ENCODE results near the gene HMOX2. TPM values are rescaled to one million over a fixed set of nuclear protein-coding genes. Genes with fewer than 3 reads are reported as not detected.

Gene HMOX2
- total RNA-seq, 1 experiment from 2014 or later: 55.1 TPM

- ATAC-seq: no peak
- POLR2A ChIA-PET: no interaction called here
- Histone ChIP-seq H3K4me3 (replicated peaks in 1 of 2; ENCODE audit: low read depth in 1 of 2, low read length in 2 of 2) (no peak overlapping the region), H3K79me2 (ENCODE audit: insufficient read depth, low read length) (no peaks in the 10 kb centered on the region), H3K9me2 (ENCODE audit: insufficient read depth) (no peaks in the 10 kb centered on the region), H3K4me1 (ENCODE audit: control insufficient read depth in 1 of 2, insufficient read depth in 2 of 2, low read length in 2 of 2) (no peaks in the 10 kb centered on the region), H3K9ac (ENCODE audit: low read length) (no peak overlapping the region), H4K20me1 (ENCODE audit: insufficient read depth) (no peaks in the 10 kb centered on the region), H3K9me3 (ENCODE audit: control insufficient read depth in 1 of 2, insufficient read depth in 1 of 2, low read depth in 1 of 2, low read length in 2 of 2) (no peaks in the 10 kb centered on the region), H3K27me3 (ENCODE audit: insufficient read depth, low read length) (no peaks in the 10 kb centered on the region), H3K27ac (ENCODE audit: low read depth, low read length) (no peak overlapping the region), H3K4me2 (ENCODE audit: low read length) (no peak overlapping the region), H3K36me3 (ENCODE audit: control insufficient read depth in 1 of 2, insufficient read depth in 2 of 2, low read length in 2 of 2) (peaks cover 10 to 19% of the 10 kb centered on the region in 2 experiments; a peak in 3 of 4 replicates), H2AFZ (ENCODE audit: low read depth, low read length, poor library complexity, severe bottlenecking) (no peak overlapping the region)
- CTCF ChIA-PET: interaction anchor here (1.3 kb wide), 1 partner anchor 34 kb away, joined by 6 read pairs; no protein-coding TSS in a partner anchor
- TF ChIP-seq EZH2phosphoT487 (IDR thresholded peaks at IDR 0.05; ENCODE audit: borderline replicate concordance): no peak
- no peak for TF ChIP-seq TCF7L2 (IDR thresholded peaks at IDR 0.05; ENCODE audit: borderline replicate concordance, extremely low read depth, insufficient read depth, insufficient read length)
- no peak for TF ChIP-seq ZFX (IDR thresholded peaks at IDR 0.05)
- TF ChIP-seq ZBTB33 (IDR thresholded peaks at IDR 0.05; ENCODE audit: extremely low read depth, insufficient replicate concordance, low read length): no peak
- TF ChIP-seq EZH2 (IDR thresholded peaks at IDR 0.05): no peak
- TF ChIP-seq ELF1 (IDR thresholded peaks at IDR 0.05; ENCODE audit: borderline replicate concordance, low read depth): no peak
- no peak for TF ChIP-seq SP1 (IDR thresholded peaks at IDR 0.05; ENCODE audit: low read depth)
- TF ChIP-seq ZNF274 (IDR thresholded peaks at IDR 0.05; ENCODE audit: low read depth, low read length): no peak
- TF ChIP-seq JUND (IDR thresholded peaks at IDR 0.05): no peak
- no peak for TF ChIP-seq EGR1 (IDR thresholded peaks at IDR 0.05; ENCODE audit: low read depth)
- TF ChIP-seq CEBPB (IDR thresholded peaks at IDR 0.05; ENCODE audit: low read depth): no peak
- no peak for TF ChIP-seq YY1 (IDR thresholded peaks at IDR 0.05; ENCODE audit: extremely low read depth, insufficient replicate concordance, low read depth, low read length)
- TF ChIP-seq CTCF (IDR thresholded peaks at IDR 0.05 in 2 of 3, conservative IDR thresholded peaks at IDR 0.05 in 1 of 3; ENCODE audit: borderline replicate concordance in 1 of 3, insufficient read depth in 1 of 3, low read depth in 2 of 3, low read length in 2 of 3): no peak
- no peak for TF ChIP-seq ATF3 (IDR thresholded peaks at IDR 0.05)
- TF ChIP-seq CBX3 (IDR thresholded peaks at IDR 0.05; ENCODE audit: low read depth): no peak
- DNase-seq (ENCODE audit: low read depth, low spot score): no peak
- RAD21 ChIA-PET (ENCODE audit: low non-redundant PET in 1 of 2, low total read pairs in 2 of 2, uncharacterized antibody in 2 of 2, unreplicated experiment in 2 of 2): no interaction called here
- intact Hi-C loops (cut with micrococcal nuclease): loop anchor here (10.0 kb wide), 1 partner anchor 140 kb away; no protein-coding TSS in a partner anchor
- no TSS peak for BruUV-seq (replicated peaks)
Measured at GRCh38 chr16:4514606-4515005, 38.4 kb downstream of the HMOX2 start.

All from HCT116 (cell line).